GM20431 (cell line): ENCODE measurements around the gene UACA.

Experiments
- in situ Hi-C: fragments of 300-500 bp; cut with MseI, MboI; formaldehyde crosslinking; loops from one replicate; pipeline ENCODE4 v1.15.0; 2020; ENCODE audit warnings: low sequenced_read_pairs; ENCODE audit not compliant: unreplicated experiment

UACA gene

GRCh38 chr15:70610541-70610940, 152.8 kb downstream of the UACA start:
- in situ Hi-C loops: no loop called here

DNA sequence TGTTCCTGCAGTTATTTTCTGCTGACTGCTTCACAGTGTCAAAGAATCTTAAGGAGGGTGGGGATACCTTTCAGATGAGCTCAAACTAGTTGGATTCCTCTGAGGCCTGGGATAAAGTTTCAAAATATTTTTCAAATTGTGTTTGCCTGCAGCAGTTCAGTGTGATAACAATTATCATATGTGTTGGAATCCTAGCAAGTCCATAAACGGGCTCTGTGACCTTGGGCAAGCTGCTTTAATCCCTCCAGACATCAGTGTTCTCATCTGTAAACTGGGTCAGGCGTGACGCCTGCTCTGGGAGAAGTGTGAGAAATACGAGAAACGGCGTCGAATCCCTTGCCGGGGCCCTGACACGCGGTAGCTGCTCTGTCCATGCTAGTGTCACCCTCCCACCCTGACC, 153.5 kb downstream of the UACA start:
- in situ Hi-C loops: no loop called here

- in situ Hi-C loops: no loop called here
Measured at GRCh38 chr15:70608144-70608543, 155.2 kb downstream of the UACA start.

DNA sequence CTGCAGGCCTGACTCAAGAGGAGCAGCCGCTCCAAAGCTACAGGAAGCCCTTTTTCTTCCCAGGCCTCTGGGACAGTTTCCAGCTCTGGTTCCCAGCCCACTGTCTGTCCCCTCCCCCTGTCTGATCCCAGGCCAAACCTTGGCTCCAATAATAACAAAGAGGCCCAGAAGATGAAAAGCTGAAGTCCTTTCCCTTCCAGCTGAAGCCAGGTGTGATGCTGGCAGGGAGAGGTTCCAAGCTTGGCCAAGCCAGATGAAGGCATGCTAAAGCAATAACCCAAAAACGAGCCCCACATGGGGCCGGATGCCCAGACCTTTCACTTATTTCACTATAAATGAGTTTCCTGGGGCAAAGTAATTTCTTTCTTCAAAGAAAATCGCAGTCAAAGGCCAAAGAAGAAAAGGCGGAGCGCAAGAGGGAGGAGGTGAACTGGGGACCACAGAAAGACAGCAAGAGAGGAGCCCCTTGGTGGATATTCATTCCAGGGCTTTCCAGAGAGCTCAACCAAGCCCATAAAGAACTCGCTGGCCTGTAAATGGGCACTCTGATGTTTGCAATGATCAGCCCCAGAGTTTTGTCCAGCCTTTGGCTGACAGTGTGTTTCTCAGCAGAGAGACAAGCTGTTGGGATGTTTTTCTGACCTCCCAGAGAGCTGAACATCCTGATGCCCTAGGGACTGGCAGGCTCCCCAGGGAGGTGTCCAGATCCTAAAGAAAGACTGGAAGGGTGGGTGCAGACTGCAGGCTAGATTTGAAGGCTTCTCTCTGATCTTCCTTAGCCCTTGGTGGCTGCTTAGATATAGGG, 157.6 kb downstream of the UACA start:
- in situ Hi-C loops: no loop called here

DNA sequence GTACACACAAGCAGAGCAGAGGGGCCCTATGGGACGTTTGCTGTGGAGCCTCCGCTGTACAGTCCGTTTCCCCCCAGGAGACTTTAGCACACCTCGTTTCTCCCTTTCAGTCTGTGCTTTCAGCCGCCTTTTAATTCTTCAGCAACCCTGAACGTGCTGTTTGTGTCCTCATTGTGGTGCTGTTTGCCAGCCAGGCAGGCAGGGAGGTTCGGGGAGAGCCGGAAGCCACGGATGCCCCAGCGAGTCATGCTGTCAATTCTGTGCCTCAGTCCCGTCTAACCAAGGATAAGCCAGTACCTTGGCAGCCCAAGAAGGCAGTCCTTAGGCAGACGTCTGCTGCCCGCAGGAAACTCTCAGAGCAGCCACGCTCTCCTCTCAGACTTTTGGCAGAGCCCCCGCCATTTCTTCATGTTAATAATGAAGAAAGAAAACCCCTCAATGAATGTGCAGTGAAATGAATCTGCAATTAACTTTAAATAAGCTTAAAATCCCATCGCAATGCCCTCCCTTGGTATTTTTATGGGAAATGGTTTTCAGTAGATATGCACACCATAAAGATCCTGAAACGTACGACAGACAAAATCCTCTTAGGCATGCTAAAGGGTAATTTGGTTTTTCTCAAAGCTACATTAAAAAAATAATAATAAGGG, 158.6 kb downstream of the UACA start:
- in situ Hi-C loops: no loop called here
